Activated CD4-positive, alpha-beta memory T cell treated with anti-CD3 and anti-CD28 coated beads, Interleukin-2, amount 10 ng/mL, durations not matched to agents 7 days and 5 days (primary cell): ENCODE data around the gene DAAM2. TPM values are rescaled to one million over a fixed set of nuclear protein-coding genes. Genes with fewer than 3 reads are reported as not detected.

ENCODE experiments used
- CTCF ChIA-PET: fragments of 350-600 bp; sonication (Branson Sonifier 250); formaldehyde crosslinking; loops from one replicate; lab custom pipeline; 2021; ENCODE audit warnings: antibody characterized with exemption, inconsistent platforms; lab: Charles Lee
- POLR2A ChIA-PET: fragments of 350-600 bp; sonication (Branson Sonifier 250); formaldehyde crosslinking; loops from one replicate; lab custom pipeline; 2021; ENCODE audit warnings: antibody characterized with exemption; lab: Charles Lee
- DNase-seq: peaks from one replicate; pipeline ENCODE4 v3.0.0-alpha.2; 2020
- H3K27ac Mint-ChIP-seq: one replicate; pipeline ENCODE4 v1.8.0; 2021; ENCODE audit warnings: mild to moderate bottlenecking, mixed read lengths
- H3K27me3 Mint-ChIP-seq: one replicate; pipeline ENCODE4 v1.8.0; 2021; ENCODE audit warnings: mixed read lengths
- H3K36me3 Mint-ChIP-seq: one replicate; pipeline ENCODE4 v1.8.0; 2021; ENCODE audit warnings: low read depth, mixed read lengths
- H3K4me1 Mint-ChIP-seq: one replicate; pipeline ENCODE4 v1.8.0; 2021; ENCODE audit warnings: mixed read lengths
- H3K4me3 Mint-ChIP-seq: one replicate; pipeline ENCODE4 v1.8.0; 2021; ENCODE audit warnings: mild to moderate bottlenecking, mixed read lengths
- H3K9me3 Mint-ChIP-seq: one replicate; pipeline ENCODE4 v1.8.0; 2021; ENCODE audit warnings: mixed read lengths
- total RNA-seq, 2 experiments: library from RNA; stranded (reverse); gene quantifications; one replicate each; pipeline ENCODE4 v1.2.3, GENCODE V29; 2021

The DAAM2 gene
- total RNA-seq, 2 experiments from 2014 or later: not detected

DNA sequence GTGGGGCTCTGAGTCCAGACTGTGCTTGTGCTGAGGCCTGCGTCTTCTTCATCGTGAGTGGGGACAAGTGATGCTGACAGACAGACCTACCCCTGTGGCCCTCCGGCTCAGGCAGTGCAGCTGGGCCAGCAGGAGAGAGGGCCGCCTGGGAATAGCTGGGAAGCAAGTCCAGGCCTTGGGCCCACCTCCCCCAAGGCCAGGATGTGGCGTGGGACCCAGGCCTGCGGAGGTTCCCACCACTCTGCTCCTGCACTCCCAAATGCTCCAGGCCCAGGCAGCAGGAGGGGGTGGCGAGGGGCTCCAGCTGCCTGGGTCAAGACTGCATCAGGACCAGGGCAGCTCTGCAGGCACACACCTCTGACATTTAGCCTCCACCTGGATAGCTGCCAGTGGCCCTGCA lies 38.3 kb downstream of the DAAM2 start:
- H3K4me3 Mint-ChIP-seq: no peak overlapping the region

GRCh38 chr6:39831701-39832100 lies 39.5 kb downstream of the DAAM2 start:
- Mint-ChIP-seq H3K4me1 (no peaks in the 10 kb centered on the region), H3K27me3 (no peaks in the 10 kb centered on the region), H3K27ac (no peak overlapping the region), H3K9me3 (no peaks in the 10 kb centered on the region), H3K4me3 (no peak overlapping the region), H3K36me3 (no peaks in the 10 kb centered on the region)
- ChIA-PET CTCF (no interaction called here), POLR2A (no interaction called here)
- DNase-seq: no peak

More for the DNA sequence above, 38.3 kb downstream of the DAAM2 start:
- Mint-ChIP-seq H3K27ac (no peak overlapping the region), H3K36me3 (no peaks in the 10 kb centered on the region), H3K4me1 (no peaks in the 10 kb centered on the region), H3K9me3 (no peaks in the 10 kb centered on the region), H3K27me3 (no peaks in the 10 kb centered on the region)
- DNase-seq: no peak
- CTCF ChIA-PET: no interaction called here
- POLR2A ChIA-PET: no interaction called here

DNA sequence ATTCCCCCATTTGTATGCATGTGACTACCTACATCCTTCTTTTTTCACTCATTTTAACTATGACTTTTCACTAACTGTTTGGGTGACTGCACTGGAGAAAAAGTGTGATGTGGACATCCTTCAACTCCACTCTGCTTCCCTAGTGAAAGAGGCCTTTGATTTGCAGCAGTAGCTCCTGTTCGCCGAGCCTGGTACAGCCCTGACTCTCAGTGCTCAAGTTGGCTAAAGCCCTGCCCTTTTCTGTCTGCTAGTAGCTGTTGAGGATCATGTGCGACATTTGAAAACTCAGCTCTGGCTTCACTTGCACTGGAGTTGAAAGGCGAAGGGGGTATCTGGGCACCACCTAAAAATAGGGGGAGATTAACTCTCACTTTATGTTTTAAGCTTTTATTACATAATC lies 42.1 kb downstream of the DAAM2 start:
- Mint-ChIP-seq H3K27ac (no peak overlapping the region), H3K9me3 (no peaks in the 10 kb centered on the region), H3K36me3 (no peaks in the 10 kb centered on the region), H3K4me3 (no peak overlapping the region), H3K4me1 (no peaks in the 10 kb centered on the region), H3K27me3 (no peaks in the 10 kb centered on the region)
- ChIA-PET POLR2A (no interaction called here), CTCF (interaction anchor here (1.2 kb wide), 1 partner anchor 31 kb away, joined by 3 read pairs; no protein-coding TSS in a partner anchor)
- DNase-seq: no peak

- Mint-ChIP-seq H3K36me3 (no peaks in the 10 kb centered on the region), H3K4me1 (no peaks in the 10 kb centered on the region), H3K27me3 (no peaks in the 10 kb centered on the region), H3K27ac (no peak overlapping the region), H3K9me3 (no peaks in the 10 kb centered on the region), H3K4me3 (no peak overlapping the region)
- ChIA-PET CTCF (interaction anchor here (1.2 kb wide), 1 partner anchor 30 kb away, joined by 3 read pairs; no protein-coding TSS in a partner anchor), POLR2A (no interaction called here)
- no peak for DNase-seq
Observed at GRCh38 chr6:39834866-39835265, 42.7 kb downstream of the DAAM2 start.

DNA sequence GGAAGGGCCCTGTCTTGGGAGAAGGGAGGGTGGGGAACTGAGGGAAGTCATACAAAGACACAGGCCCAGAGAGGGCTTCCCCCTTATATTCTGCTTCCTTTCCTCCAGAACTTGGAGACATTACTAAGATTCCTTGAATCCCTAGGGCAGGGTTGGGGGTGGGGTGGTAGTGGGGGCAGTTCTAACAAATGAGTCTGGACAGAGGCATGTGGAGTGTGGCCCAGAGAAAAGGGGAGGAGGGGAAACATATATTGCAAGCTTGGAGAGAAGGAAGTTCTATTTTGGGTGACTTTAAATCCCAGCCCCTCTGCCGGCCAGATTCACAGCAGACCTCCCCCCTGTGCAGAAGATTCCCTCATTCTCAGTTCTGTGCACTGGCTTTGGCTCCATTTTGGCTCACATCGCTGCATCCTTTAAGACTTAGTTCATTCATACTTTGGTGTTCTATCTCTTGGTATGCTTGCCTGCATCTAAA lies 43.7 kb downstream of the DAAM2 start:
- Mint-ChIP-seq H3K27me3 (no peaks in the 10 kb centered on the region), H3K9me3 (no peaks in the 10 kb centered on the region), H3K36me3 (no peaks in the 10 kb centered on the region), H3K4me1 (no peaks in the 10 kb centered on the region), H3K27ac (no peak overlapping the region), H3K4me3 (no peak overlapping the region)
- no peak for DNase-seq
- ChIA-PET CTCF (no interaction called here), POLR2A (no interaction called here)

DNA sequence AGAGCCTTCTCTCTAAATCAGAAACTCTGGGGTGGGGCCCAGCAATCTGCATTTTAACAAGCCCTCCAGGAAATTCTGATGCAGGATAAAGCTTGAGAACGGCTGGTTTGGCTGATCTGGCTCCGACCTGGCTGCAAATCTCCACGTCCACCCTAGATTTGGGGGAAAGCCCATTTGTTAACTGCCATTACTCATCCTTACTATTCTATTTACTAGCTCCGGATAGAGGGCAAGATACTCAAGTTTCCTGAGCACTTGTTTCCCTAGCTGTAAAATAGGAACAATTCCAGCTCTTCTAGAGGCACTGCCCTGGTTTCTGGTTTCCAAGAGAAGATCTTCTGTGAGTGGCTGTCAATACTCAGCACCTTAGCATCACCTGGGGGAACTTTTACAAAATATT lies 44.4 kb downstream of the DAAM2 start:
- no peaks in the 10 kb centered on the region for H3K27me3 Mint-ChIP-seq
- H3K27ac Mint-ChIP-seq: no peak overlapping the region
- no peaks in the 10 kb centered on the region for H3K9me3 Mint-ChIP-seq
- H3K4me1 Mint-ChIP-seq: no peaks in the 10 kb centered on the region
- no peak for DNase-seq
- POLR2A ChIA-PET: no interaction called here
- no peaks in the 10 kb centered on the region for H3K36me3 Mint-ChIP-seq
- CTCF ChIA-PET: no interaction called here
- no peak overlapping the region for H3K4me3 Mint-ChIP-seq

- ChIA-PET CTCF (no interaction called here), POLR2A (no interaction called here)
- Mint-ChIP-seq H3K4me1 (no peaks in the 10 kb centered on the region), H3K4me3 (no peak overlapping the region), H3K9me3 (no peaks in the 10 kb centered on the region), H3K36me3 (no peaks in the 10 kb centered on the region), H3K27ac (no peak overlapping the region), H3K27me3 (no peaks in the 10 kb centered on the region)
- no peak for DNase-seq
Observed at GRCh38 chr6:39839445-39839844, 47.3 kb downstream of the DAAM2 start.

GRCh38 chr6:39840781-39841180 lies 48.6 kb downstream of the DAAM2 start:
- Mint-ChIP-seq H3K4me1 (no peaks in the 10 kb centered on the region), H3K9me3 (no peaks in the 10 kb centered on the region), H3K36me3 (no peaks in the 10 kb centered on the region), H3K27me3 (no peaks in the 10 kb centered on the region), H3K4me3 (no peak overlapping the region), H3K27ac (no peak overlapping the region)
- POLR2A ChIA-PET: no interaction called here
- no peak for DNase-seq
- CTCF ChIA-PET: no interaction called here

GRCh38 chr6:39841291-39841690 lies 49.1 kb downstream of the DAAM2 start:
- DNase-seq: no peak
- H3K4me1 Mint-ChIP-seq: no peaks in the 10 kb centered on the region
- H3K27ac Mint-ChIP-seq: no peak overlapping the region
- H3K9me3 Mint-ChIP-seq: no peaks in the 10 kb centered on the region
- ChIA-PET CTCF (no interaction called here), POLR2A (no interaction called here)
- no peaks in the 10 kb centered on the region for H3K36me3 Mint-ChIP-seq
- H3K4me3 Mint-ChIP-seq: no peak overlapping the region
- H3K27me3 Mint-ChIP-seq: no peaks in the 10 kb centered on the region

DNA sequence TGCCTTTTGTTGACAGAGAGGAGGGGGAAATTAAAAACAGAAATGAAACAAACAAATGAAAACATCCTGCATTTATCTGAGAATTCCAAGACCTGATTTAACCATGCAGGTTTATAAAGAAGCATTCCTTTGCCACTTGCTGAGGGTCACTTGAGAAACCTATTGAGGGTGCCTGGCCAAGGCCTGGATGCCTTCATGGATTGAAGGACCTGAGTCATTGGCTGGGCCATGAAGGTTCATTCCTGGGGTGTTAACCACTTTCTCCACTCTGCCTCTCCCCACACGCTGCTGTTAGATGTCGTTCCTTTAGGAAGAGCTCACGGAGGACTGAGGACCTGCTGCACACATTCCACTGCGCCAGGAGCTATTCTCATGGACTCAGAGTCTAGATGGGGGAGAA lies 49.7 kb downstream of the DAAM2 start:
- H3K27ac Mint-ChIP-seq: no peak overlapping the region
- no peak for DNase-seq
- no peaks in the 10 kb centered on the region for H3K9me3 Mint-ChIP-seq
- no peaks in the 10 kb centered on the region for H3K36me3 Mint-ChIP-seq
- no peak overlapping the region for H3K4me3 Mint-ChIP-seq
- H3K4me1 Mint-ChIP-seq: no peaks in the 10 kb centered on the region
- CTCF ChIA-PET: no interaction called here
- no peaks in the 10 kb centered on the region for H3K27me3 Mint-ChIP-seq
- POLR2A ChIA-PET: no interaction called here

DNA sequence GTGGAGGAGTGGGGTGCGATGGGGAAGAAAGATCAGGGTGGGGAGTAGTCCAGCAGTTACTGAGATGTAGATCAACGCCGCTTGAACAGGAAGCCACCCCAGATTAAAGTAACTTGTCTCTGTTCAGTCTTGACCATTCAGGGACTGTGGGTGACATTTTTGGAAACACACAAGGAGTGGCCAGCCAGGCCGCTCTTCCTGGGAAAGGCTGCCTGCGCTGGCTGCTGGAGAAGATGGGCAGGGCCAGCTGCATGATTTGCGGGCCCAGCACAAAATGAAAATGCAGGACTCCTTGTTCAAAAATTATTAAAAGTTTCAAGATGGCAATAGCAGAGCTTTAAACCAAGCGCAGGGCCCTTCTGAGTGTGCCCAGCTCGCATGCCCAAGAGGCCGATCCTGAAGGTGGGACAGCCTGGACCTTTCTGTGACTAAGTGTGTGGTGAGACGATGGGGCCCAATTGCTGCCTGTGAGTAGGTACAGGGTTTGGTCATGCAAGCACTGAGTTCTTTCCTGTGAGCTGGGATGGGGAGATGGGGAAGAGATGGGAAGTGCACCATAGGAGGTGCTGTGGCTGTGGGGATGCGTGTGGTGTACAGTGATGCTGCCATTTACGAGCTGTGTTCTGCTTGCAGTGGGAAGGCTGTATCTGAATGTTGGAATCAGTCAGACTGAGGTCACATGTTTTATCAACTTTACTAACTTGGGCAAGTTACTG lies 51.3 kb downstream of the DAAM2 start:
- Mint-ChIP-seq H3K4me3 (no peak overlapping the region), H3K27ac (no peak overlapping the region), H3K36me3 (no peaks in the 10 kb centered on the region), H3K9me3 (no peaks in the 10 kb centered on the region), H3K4me1 (no peaks in the 10 kb centered on the region), H3K27me3 (no peaks in the 10 kb centered on the region)
- ChIA-PET CTCF (no interaction called here), POLR2A (no interaction called here)
- DNase-seq: no peak

- H3K4me3 Mint-ChIP-seq: no peak overlapping the region
- H3K4me1 Mint-ChIP-seq: no peaks in the 10 kb centered on the region
- no peak overlapping the region for H3K27ac Mint-ChIP-seq
- no peaks in the 10 kb centered on the region for H3K36me3 Mint-ChIP-seq
- no peak for DNase-seq
- ChIA-PET CTCF (no interaction called here), POLR2A (no interaction called here)
- H3K9me3 Mint-ChIP-seq: no peaks in the 10 kb centered on the region
- H3K27me3 Mint-ChIP-seq: no peaks in the 10 kb centered on the region
Observed at GRCh38 chr6:39844866-39845265, 52.7 kb downstream of the DAAM2 start.

- no peak for DNase-seq
- no peaks in the 10 kb centered on the region for H3K4me1 Mint-ChIP-seq
- H3K4me3 Mint-ChIP-seq: no peak overlapping the region
- H3K27me3 Mint-ChIP-seq: no peaks in the 10 kb centered on the region
- no peaks in the 10 kb centered on the region for H3K9me3 Mint-ChIP-seq
- POLR2A ChIA-PET: no interaction called here
- CTCF ChIA-PET: no interaction called here
- no peaks in the 10 kb centered on the region for H3K36me3 Mint-ChIP-seq
- H3K27ac Mint-ChIP-seq: no peak overlapping the region
Observed at GRCh38 chr6:39847221-39847620, 55.0 kb downstream of the DAAM2 start.

- Mint-ChIP-seq H3K9me3 (no peaks in the 10 kb centered on the region), H3K36me3 (no peaks in the 10 kb centered on the region), H3K4me1 (no peaks in the 10 kb centered on the region), H3K27ac (no peak overlapping the region), H3K27me3 (no peaks in the 10 kb centered on the region), H3K4me3 (no peak overlapping the region)
- ChIA-PET CTCF (no interaction called here), POLR2A (no interaction called here)
- no peak for DNase-seq
Observed at GRCh38 chr6:39848171-39848570, 56.0 kb downstream of the DAAM2 start.
